Epithelial cell of umbilical artery (primary cell): ENCODE results near the gene OR4N5. TPM values are rescaled to one million over a fixed set of nuclear protein-coding genes. Genes with fewer than 3 reads are reported as not detected.

ENCODE experiments used
- total RNA-seq: library from RNA; depleted of rRNA; stranded (reverse); fragments of >200 nt; gene quantifications from 2 replicates; pipeline ENCODE4 v1.2.3, GENCODE V29; 2014

The OR4N5 gene, protein sequence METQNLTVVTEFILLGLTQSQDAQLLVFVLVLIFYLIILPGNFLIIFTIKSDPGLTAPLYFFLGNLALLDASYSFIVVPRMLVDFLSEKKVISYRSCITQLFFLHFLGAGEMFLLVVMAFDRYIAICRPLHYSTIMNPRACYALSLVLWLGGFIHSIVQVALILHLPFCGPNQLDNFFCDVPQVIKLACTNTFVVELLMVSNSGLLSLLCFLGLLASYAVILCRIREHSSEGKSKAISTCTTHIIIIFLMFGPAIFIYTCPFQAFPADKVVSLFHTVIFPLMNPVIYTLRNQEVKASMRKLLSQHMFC
- not detected in 2 replicates for total RNA-seq

DNA sequence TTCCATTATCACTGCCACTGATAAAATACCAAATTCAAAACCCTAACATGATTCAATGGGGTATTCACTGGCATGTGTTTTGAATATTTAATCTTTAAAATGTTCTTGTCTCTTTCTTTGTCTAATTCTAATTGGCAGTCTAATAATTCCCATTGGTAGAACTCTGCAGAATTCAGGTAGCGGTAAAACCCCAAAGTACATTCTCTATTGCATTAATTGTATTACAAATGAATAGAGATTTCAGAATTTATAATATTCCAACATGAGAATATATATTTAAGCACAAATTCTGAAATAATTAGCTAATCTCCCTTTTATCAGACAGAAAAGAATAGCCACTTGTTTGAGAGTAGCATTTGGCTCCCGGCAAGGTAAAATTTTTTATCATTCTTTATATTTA is at the start of gene OR4N5:
Gene OR4N5, plus strand, starts transcription at position 301 of the 400 bp plus-strand sequence. CDS start 4,916 bp downstream, outside the sequence.

DNA sequence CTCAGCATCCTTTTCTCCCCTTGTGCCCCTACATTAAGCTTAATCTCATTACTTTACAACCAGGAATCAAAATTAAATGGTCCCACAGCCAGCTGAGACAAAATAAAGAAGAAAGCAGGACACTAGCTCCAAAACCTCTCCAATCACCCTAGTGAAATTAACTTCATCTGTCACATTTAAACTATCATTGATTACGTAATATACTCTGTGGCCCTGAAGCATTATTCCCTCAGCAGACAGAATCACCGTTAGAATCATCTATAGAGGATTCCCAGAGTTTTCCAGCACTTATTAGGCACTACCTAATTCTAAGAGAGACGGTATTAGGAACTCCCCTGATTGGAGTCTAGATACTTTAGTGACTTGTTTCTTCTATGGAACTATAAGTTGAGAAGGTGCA is 28.2 kb upstream of the OR4N5 start, which contains the start of gene OR4K17:
Gene OR4K17, plus strand, starts transcription at position 302 of the 400 bp plus-strand sequence. CDS start 6,761 bp downstream, outside the sequence.

DNA sequence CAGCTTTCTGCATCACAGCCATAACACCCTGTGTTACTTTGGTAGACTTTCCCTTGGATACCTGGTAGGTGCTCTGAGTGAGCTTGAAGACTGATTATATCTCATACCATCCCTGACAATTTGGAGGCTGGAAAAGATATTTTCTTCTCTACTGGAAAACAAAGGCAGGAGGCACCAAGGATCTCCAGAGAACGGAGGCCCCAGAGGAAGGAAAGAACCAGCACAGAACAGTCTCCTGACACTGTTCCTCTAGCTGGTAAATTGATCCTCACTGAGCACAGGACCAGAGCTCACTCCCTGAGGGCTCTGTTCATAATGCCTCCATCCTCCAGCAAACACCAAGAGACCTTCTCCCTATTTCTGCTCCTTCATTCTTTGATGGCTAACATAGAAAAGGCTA is 52.0 kb downstream of the OR4N5 start, which contains the start of gene OR11G2:
Gene OR11G2, plus strand, starts transcription at position 301 of the 400 bp plus-strand sequence. CDS start 6,542 bp downstream, outside the sequence.

Other genes starting within 250 kb of the OR4N5 start
- gene OR4K5, start 218.2 kb upstream of the OR4N5 start, total RNA-seq = not detected in 2 replicates
- not detected in 2 replicates for gene OR4K1, start 207.9 kb upstream of the OR4N5 start, total RNA-seq
- gene OR4K15, start 163.2 kb upstream of the OR4N5 start, total RNA-seq = not detected in 2 replicates
- gene OR4Q2, start 136.7 kb upstream of the OR4N5 start, total RNA-seq = not detected in 2 replicates
- gene OR4K14, start 119.5 kb upstream of the OR4N5 start, total RNA-seq = not detected in 2 replicates
- gene OR4K13, start 102.8 kb upstream of the OR4N5 start, total RNA-seq = not detected in 2 replicates
- not detected in 2 replicates for gene OR4L1, start 78.8 kb upstream of the OR4N5 start, total RNA-seq
- not detected in 2 replicates for gene OR4K17, start 28.1 kb upstream of the OR4N5 start, total RNA-seq
- not detected in 2 replicates for gene OR11G2, start 52.1 kb downstream of the OR4N5 start, total RNA-seq
- not detected in 2 replicates for gene OR11H6, start 84.9 kb downstream of the OR4N5 start, total RNA-seq
- not detected in 2 replicates for gene OR11H7, start 90.2 kb downstream of the OR4N5 start, total RNA-seq
- not detected in 2 replicates for gene OR11H4, start 100.5 kb downstream of the OR4N5 start, total RNA-seq
- gene TTC5, start 167.1 kb downstream of the OR4N5 start, total RNA-seq = 26.0 and 79.2 TPM in 2 replicates
- gene CCNB1IP1, start 194.5 kb downstream of the OR4N5 start, total RNA-seq = 36.2 and 50.7 TPM in 2 replicates
- gene PARP2, start 204.8 kb downstream of the OR4N5 start, total RNA-seq = 8.8 and 10.5 TPM in 2 replicates